HEK293 (cell line): ENCODE results near the gene MT1B.
A peak's percentile ranks its signal among the peaks of the same experiment; 100 is the strongest.

ENCODE experiments used
- CTCF ChIA-PET: fragments of 350-600 bp; formaldehyde crosslinking; extraction: SDS; loops from one replicate; lab custom pipeline; 2021; ENCODE audit warnings: antibody characterized with exemption; lab: Yijun Ruan, JAX
- POLR2A ChIA-PET: fragments of 300-600 bp; formaldehyde crosslinking; extraction: SDS; loops from one replicate; lab custom pipeline; 2020; ENCODE audit warnings: antibody characterized with exemption, inconsistent platforms; lab: Yijun Ruan, JAX
- H3K27ac ChIP-seq: fragments of 200-500 bp; sonication (Bioruptor generic); 2 replicates; pipeline ENCODE4 v1.5.1; 2014; ENCODE audit warnings: low read depth, low read length, control low read depth, inconsistent platforms; ENCODE audit errors: extremely low read depth
- H3K36me3 ChIP-seq, 2 experiments: fragments of 200-500 bp in 1 of 2; sonication (Bioruptor generic) in 1 of 2; 1 replicate in 1 of 2; 2 replicates in 1 of 2; pipeline ENCODE4 v1.5.1; 2014 to 2017; ENCODE audit warnings: inconsistent platforms in 2 of 2, low read length in 2 of 2; ENCODE audit not compliant: control insufficient read depth in 2 of 2, insufficient read depth in 1 of 2
- H3K4me1 ChIP-seq: fragments of 200-500 bp; sonication (Bioruptor generic); 2 replicates; pipeline ENCODE4 v1.5.1; 2014; ENCODE audit warnings: mild to moderate bottlenecking, low read length, inconsistent platforms; ENCODE audit not compliant: control insufficient read depth, insufficient read depth
- H3K4me3 ChIP-seq: 2 replicates; pipeline ENCODE4 v1.5.1; 2011; ENCODE audit warnings: low read depth, mild to moderate bottlenecking, control low read depth, low read length, moderate library complexity
- H3K9me3 ChIP-seq: fragments of 200-500 bp; sonication (Bioruptor generic); 2 replicates; pipeline ENCODE4 v1.5.1; 2014; ENCODE audit warnings: low read depth, low read length, inconsistent platforms; ENCODE audit not compliant: control insufficient read depth, insufficient read depth
- BCL11A ChIP-seq: fragments of 450-650 bp; formaldehyde crosslinking; IDR thresholded peaks from 2 replicates; pipeline ENCODE4 v1.5.1; 2016; ENCODE audit warnings: low read depth, missing biosample characterization, missing genetic modification characterization
- FEZF1 ChIP-seq: fragments of 450-650 bp; formaldehyde crosslinking; IDR thresholded peaks from 2 replicates; pipeline ENCODE4 v1.5.1; 2016; ENCODE audit warnings: missing biosample characterization, missing genetic modification characterization
- KLF16 ChIP-seq: fragments of 450-650 bp; formaldehyde crosslinking; IDR thresholded peaks from 2 replicates; pipeline ENCODE4 v1.5.1; 2017; ENCODE audit warnings: missing biosample characterization, missing genetic modification characterization
- SETDB1 ChIP-seq: IDR thresholded peaks from one replicate; pipeline ENCODE4 v1.6.1; 2017; ENCODE audit warnings: mild to moderate bottlenecking, low read length, moderate library complexity, mixed read lengths; ENCODE audit not compliant: insufficient read length
- SP2 ChIP-seq: fragments of 450-650 bp; formaldehyde crosslinking; IDR thresholded peaks from 2 replicates; pipeline ENCODE4 v1.5.1; 2016; ENCODE audit warnings: missing biosample characterization, missing genetic modification characterization
- ZNF114 ChIP-seq: fragments of 450-650 bp; formaldehyde crosslinking; IDR thresholded peaks from 2 replicates; pipeline ENCODE4 v1.5.0; 2017; ENCODE audit warnings: missing biosample characterization, missing genetic modification characterization
- ZNF133 ChIP-seq: fragments of 450-650 bp; formaldehyde crosslinking; IDR thresholded peaks from 2 replicates; pipeline ENCODE4 v1.5.1; 2016; ENCODE audit warnings: missing biosample characterization, missing genetic modification characterization
- ZNF146 ChIP-seq: fragments of 450-650 bp; formaldehyde crosslinking; IDR thresholded peaks from 2 replicates; pipeline ENCODE4 v1.5.1; 2016; ENCODE audit warnings: missing biosample characterization, missing genetic modification characterization
- ZNF211 ChIP-seq: fragments of 450-650 bp; formaldehyde crosslinking; IDR thresholded peaks from 2 replicates; pipeline ENCODE4 v1.5.1; 2016; ENCODE audit warnings: low read depth, missing biosample characterization, missing genetic modification characterization
- ZNF23 ChIP-seq: fragments of 450-650 bp; formaldehyde crosslinking; IDR thresholded peaks from 2 replicates; pipeline ENCODE4 v1.5.1; 2016; ENCODE audit warnings: missing biosample characterization, missing genetic modification characterization, borderline replicate concordance
- ZNF335 ChIP-seq: fragments of 450-650 bp; formaldehyde crosslinking; conservative IDR thresholded peaks from 2 replicates; pipeline ENCODE4 v1.5.1; 2016; ENCODE audit warnings: missing biosample characterization, missing genetic modification characterization
- ZNF366 ChIP-seq: fragments of 450-650 bp; formaldehyde crosslinking; conservative IDR thresholded peaks from 2 replicates; pipeline ENCODE4 v1.5.1; 2016; ENCODE audit warnings: missing biosample characterization, missing genetic modification characterization
- ZNF394 ChIP-seq: fragments of 450-650 bp; formaldehyde crosslinking; IDR thresholded peaks from 2 replicates; pipeline ENCODE4 v1.5.1; 2016; ENCODE audit warnings: missing biosample characterization, missing genetic modification characterization, mild to moderate bottlenecking, moderate library complexity, borderline replicate concordance
- ZNF416 ChIP-seq: fragments of 450-650 bp; formaldehyde crosslinking; IDR thresholded peaks from 2 replicates; pipeline ENCODE4 v1.5.1; 2016; ENCODE audit warnings: missing biosample characterization, missing genetic modification characterization
- ZNF433 ChIP-seq: fragments of 450-650 bp; formaldehyde crosslinking; IDR thresholded peaks from 2 replicates; pipeline ENCODE4 v1.5.1; 2016; ENCODE audit warnings: missing biosample characterization, missing genetic modification characterization, low read depth
- ZNF514 ChIP-seq: fragments of 450-650 bp; formaldehyde crosslinking; IDR thresholded peaks from 2 replicates; pipeline ENCODE4 v1.5.1; 2016; ENCODE audit warnings: missing biosample characterization, missing genetic modification characterization
- ZNF530 ChIP-seq: fragments of 450-650 bp; formaldehyde crosslinking; IDR thresholded peaks from 2 replicates; pipeline ENCODE4 v1.5.1; 2016; ENCODE audit warnings: low read depth, missing biosample characterization, missing genetic modification characterization
- ZNF555 ChIP-seq: fragments of 450-650 bp; formaldehyde crosslinking; conservative IDR thresholded peaks from 2 replicates; pipeline ENCODE4 v1.5.1; 2017; ENCODE audit warnings: missing biosample characterization, mild to moderate bottlenecking, missing genetic modification characterization, inconsistent platforms
- ZNF561 ChIP-seq: fragments of 450-650 bp; IDR thresholded peaks from 2 replicates; pipeline ENCODE4 v1.5.1; 2018; ENCODE audit warnings: missing biosample characterization, missing genetic modification characterization, borderline replicate concordance
- ZNF610 ChIP-seq: fragments of 450-650 bp; formaldehyde crosslinking; IDR thresholded peaks from 2 replicates; pipeline ENCODE4 v1.5.1; 2016; ENCODE audit warnings: missing biosample characterization, missing genetic modification characterization, borderline replicate concordance
- ZNF629 ChIP-seq: fragments of 450-650 bp; formaldehyde crosslinking; IDR thresholded peaks from 2 replicates; pipeline ENCODE4 v1.5.1; 2017; ENCODE audit warnings: missing biosample characterization, missing genetic modification characterization
- ZNF837 ChIP-seq: fragments of 450-650 bp; formaldehyde crosslinking; IDR thresholded peaks from 2 replicates; pipeline ENCODE4 v1.5.1; 2016; ENCODE audit warnings: missing biosample characterization, missing genetic modification characterization
- TF ChIP-seq, protein P1 (sequence below): fragments of 450-650 bp; formaldehyde crosslinking; optimal IDR thresholded peaks from 2 replicates; pipeline ENCODE3; 2016; ENCODE audit warnings: missing biosample characterization, mild to moderate bottlenecking, missing genetic modification characterization
- TF ChIP-seq, protein P2 (sequence below): IDR thresholded peaks from 2 replicates; pipeline ENCODE4 v1.6.1; 2011; ENCODE audit warnings: mild to moderate bottlenecking, low read depth, low read length, borderline replicate concordance
- TF ChIP-seq, protein P3 (sequence below): fragments of 450-650 bp; formaldehyde crosslinking; IDR thresholded peaks from 2 replicates; pipeline ENCODE4 v1.5.1; 2016; ENCODE audit warnings: missing biosample characterization, missing genetic modification characterization

The MT1B gene

DNA sequence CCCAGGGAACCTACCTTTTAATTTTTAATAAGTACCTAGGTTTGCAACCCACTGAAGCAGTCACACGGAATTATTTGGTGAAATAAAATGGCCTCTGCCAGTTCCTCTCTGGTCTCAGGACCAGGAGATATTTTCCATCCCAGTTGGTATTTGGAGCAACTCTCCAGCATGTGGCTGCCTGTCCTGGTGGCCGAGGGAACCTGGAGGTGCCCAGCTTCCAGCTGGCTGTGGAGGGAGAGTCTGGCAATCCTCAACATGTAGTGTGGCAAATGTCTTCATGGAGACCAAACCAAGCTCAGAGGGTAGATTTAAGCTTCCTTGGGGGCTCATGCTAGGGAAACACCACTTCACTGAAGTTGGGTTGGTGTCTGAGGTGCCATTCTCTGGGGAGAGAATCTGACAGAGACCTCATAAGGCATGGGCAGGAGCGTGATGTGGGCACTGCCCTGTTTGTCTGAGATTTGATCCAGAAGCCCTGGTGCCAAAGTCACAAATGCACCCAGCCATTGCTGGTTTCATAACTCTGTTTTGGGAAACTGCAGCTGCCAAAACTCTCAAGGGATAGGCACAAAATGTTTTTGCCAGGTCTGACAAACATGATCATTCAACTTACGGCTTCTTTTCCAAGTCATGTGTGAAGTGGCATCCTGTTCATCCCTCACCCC is 33.4 kb downstream of the MT1B start:
- CTCF ChIA-PET: interaction anchor here (1.3 to 2.7 kb wide), 2 partner anchors 11 to 16 kb away, joined by 6 to 12 read pairs; no protein-coding TSS in a partner anchor
- H3K36me3 ChIP-seq: no peaks in the 10 kb centered on the region
- no peak overlapping the region for H3K4me3 ChIP-seq
- peaks cover 3% of the 10 kb centered on the region for H3K4me1 ChIP-seq
- TF ChIP-seq, protein P1, sequence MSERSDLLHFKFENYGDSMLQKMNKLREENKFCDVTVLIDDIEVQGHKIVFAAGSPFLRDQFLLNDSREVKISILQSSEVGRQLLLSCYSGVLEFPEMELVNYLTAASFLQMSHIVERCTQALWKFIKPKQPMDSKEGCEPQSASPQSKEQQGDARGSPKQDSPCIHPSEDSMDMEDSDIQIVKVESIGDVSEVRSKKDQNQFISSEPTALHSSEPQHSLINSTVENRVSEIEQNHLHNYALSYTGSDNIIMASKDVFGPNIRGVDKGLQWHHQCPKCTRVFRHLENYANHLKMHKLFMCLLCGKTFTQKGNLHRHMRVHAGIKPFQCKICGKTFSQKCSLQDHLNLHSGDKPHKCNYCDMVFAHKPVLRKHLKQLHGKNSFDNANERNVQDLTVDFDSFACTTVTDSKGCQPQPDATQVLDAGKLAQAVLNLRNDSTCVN: no peak
- no peak for TF ChIP-seq ZNF335
- TF ChIP-seq, protein P2, sequence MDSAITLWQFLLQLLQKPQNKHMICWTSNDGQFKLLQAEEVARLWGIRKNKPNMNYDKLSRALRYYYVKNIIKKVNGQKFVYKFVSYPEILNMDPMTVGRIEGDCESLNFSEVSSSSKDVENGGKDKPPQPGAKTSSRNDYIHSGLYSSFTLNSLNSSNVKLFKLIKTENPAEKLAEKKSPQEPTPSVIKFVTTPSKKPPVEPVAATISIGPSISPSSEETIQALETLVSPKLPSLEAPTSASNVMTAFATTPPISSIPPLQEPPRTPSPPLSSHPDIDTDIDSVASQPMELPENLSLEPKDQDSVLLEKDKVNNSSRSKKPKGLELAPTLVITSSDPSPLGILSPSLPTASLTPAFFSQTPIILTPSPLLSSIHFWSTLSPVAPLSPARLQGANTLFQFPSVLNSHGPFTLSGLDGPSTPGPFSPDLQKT: no peak
- TF ChIP-seq FEZF1 (tag by site-specific recombination): no peak
- no peak for TF ChIP-seq ZNF837
- no peak for TF ChIP-seq ZNF555 (tag by site-specific recombination)
- TF ChIP-seq BCL11A (tag by site-specific recombination): no peak
- TF ChIP-seq SP2 (tag by site-specific recombination): no peak
- no peak for TF ChIP-seq ZNF629 (tag by site-specific recombination)
- TF ChIP-seq ZNF211 (tag by site-specific recombination): no peak
- no peak for TF ChIP-seq ZNF433 (tag by site-specific recombination)
- no peak for TF ChIP-seq ZNF610 (tag by site-specific recombination)
- TF ChIP-seq ZNF146: no peak
- TF ChIP-seq ZNF114 (tag by site-specific recombination): no peak
- no peak for TF ChIP-seq ZNF366
- no peak for TF ChIP-seq ZNF530 (tag by site-specific recombination)
- TF ChIP-seq ZNF561: no peak
- no peak overlapping the region for H3K27ac ChIP-seq
- H3K9me3 ChIP-seq: no peaks in the 10 kb centered on the region
- POLR2A ChIA-PET: no interaction called here

DNA sequence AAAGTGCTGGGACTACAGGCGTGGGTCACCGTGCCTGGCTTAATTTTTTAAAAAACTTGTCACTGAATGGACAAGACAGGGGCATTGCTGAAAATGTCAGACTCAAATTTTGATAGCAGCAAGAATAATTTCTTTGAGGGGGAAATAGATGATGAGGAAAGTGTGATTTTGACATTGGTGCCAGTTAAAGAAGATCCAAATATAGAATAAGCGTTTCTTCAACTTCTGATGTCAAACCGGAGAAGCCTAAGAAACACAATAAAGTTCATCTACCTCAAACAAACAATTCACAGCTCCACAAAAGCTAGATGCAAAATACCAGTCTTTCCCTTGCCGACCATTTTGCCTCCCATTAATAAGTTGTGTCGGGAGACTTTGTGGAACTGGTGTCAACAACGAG is 35.1 kb downstream of the MT1B start:
- CTCF ChIA-PET: interaction anchor here (0.9 kb wide), 1 partner anchor 15 kb away, joined by 3 read pairs; no protein-coding TSS in a partner anchor
- no peak for TF ChIP-seq ZNF514
- no peak for TF ChIP-seq ZNF394 (tag by site-specific recombination)
- TF ChIP-seq, protein P3, sequence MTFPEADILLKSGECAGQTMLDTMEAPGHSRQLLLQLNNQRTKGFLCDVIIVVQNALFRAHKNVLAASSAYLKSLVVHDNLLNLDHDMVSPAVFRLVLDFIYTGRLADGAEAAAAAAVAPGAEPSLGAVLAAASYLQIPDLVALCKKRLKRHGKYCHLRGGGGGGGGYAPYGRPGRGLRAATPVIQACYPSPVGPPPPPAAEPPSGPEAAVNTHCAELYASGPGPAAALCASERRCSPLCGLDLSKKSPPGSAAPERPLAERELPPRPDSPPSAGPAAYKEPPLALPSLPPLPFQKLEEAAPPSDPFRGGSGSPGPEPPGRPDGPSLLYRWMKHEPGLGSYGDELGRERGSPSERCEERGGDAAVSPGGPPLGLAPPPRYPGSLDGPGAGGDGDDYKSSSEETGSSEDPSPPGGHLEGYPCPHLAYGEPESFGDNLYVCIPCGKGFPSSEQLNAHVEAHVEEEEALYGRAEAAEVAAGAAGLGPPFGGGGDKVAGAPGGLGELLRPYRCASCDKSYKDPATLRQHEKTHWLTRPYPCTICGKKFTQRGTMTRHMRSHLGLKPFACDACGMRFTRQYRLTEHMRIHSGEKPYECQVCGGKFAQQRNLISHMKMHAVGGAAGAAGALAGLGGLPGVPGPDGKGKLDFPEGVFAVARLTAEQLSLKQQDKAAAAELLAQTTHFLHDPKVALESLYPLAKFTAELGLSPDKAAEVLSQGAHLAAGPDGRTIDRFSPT: no peak
- peak; percentile 96 for TF ChIP-seq ZNF133 (tag by site-specific recombination)
- peak; percentile 18 for TF ChIP-seq SETDB1
- no peak for TF ChIP-seq KLF16 (tag by site-specific recombination)
- TF ChIP-seq ZNF23: no peak
- no peak for TF ChIP-seq ZNF416
- peaks cover 3% of the 10 kb centered on the region for H3K4me1 ChIP-seq
- H3K4me3 ChIP-seq: no peak overlapping the region
- no peaks in the 10 kb centered on the region for H3K9me3 ChIP-seq
- POLR2A ChIA-PET: no interaction called here
- no peaks in the 10 kb centered on the region for H3K36me3 ChIP-seq
- no peak overlapping the region for H3K27ac ChIP-seq
